Measurements from ENCODE around the gene ZNF681.
"Not testable (repeated sequence)": the region's sequence is repeated elsewhere in the genome, so short reads cannot be mapped to it uniquely, and the experiment has no call there.

ZNF681 gene

GRCh38 chr19:23787106-23787505, 28.4 kb upstream of the ZNF681 start:
- H3K4me3 ChIP-seq (ENCODE audit: low read depth, low read length), result no peak overlapping the region
- H3K36me3 ChIP-seq, result no peaks in the 10 kb centered on the region
- no peaks in the 10 kb centered on the region for H3K4me1 ChIP-seq
- H3K9me3 ChIP-seq, result no peaks in the 10 kb centered on the region
- no peaks in the 10 kb centered on the region for H3K27me3 ChIP-seq
- TF ChIP-seq CTCF (IDR thresholded peaks at IDR 0.05; ENCODE audit: low read depth, low read length), result no peak
- no peak for DNase-seq

GRCh38 chr19:23785982-23786381, 27.3 kb upstream of the ZNF681 start:
- no peaks in the 10 kb centered on the region for H3K27me3 ChIP-seq
- TF ChIP-seq CTCF (IDR thresholded peaks at IDR 0.05; ENCODE audit: low read depth, low read length), result no peak
- H3K9me3 ChIP-seq, result no peaks in the 10 kb centered on the region
- no peaks in the 10 kb centered on the region for H3K4me1 ChIP-seq
- H3K4me3 ChIP-seq (ENCODE audit: low read depth, low read length), result no peak overlapping the region
- no peak for DNase-seq
- H3K36me3 ChIP-seq, result no peaks in the 10 kb centered on the region

GRCh38 chr19:23784274-23784673, 25.6 kb upstream of the ZNF681 start:
- Histone ChIP-seq H3K9me3 (no peaks in the 10 kb centered on the region), H3K36me3 (no peaks in the 10 kb centered on the region), H3K27me3 (no peaks in the 10 kb centered on the region), H3K4me1 (no peaks in the 10 kb centered on the region), H3K4me3 (ENCODE audit: low read depth, low read length) (no peak overlapping the region)
- no peak for TF ChIP-seq CTCF (IDR thresholded peaks at IDR 0.05; ENCODE audit: low read depth, low read length)
- DNase-seq, result no peak

GRCh38 chr19:23783636-23784035, 24.9 kb upstream of the ZNF681 start:
- TF ChIP-seq CTCF (IDR thresholded peaks at IDR 0.05; ENCODE audit: low read depth, low read length), result no peak
- no peaks in the 10 kb centered on the region for H3K36me3 ChIP-seq
- no peaks in the 10 kb centered on the region for H3K4me1 ChIP-seq
- no peak overlapping the region for H3K4me3 ChIP-seq (ENCODE audit: low read depth, low read length)
- H3K27me3 ChIP-seq, result no peaks in the 10 kb centered on the region
- H3K9me3 ChIP-seq, result no peaks in the 10 kb centered on the region
- DNase-seq, result no peak

GRCh38 chr19:23779645-23780044, 21.0 kb upstream of the ZNF681 start:
- Histone ChIP-seq H3K4me1 (no peaks in the 10 kb centered on the region), H3K4me3 (ENCODE audit: low read depth, low read length) (no peak overlapping the region), H3K27me3 (no peaks in the 10 kb centered on the region), H3K36me3 (no peaks in the 10 kb centered on the region), H3K9me3 (no peaks in the 10 kb centered on the region)
- TF ChIP-seq CTCF (IDR thresholded peaks at IDR 0.05; ENCODE audit: low read depth, low read length), result no peak
- no peak for DNase-seq

GRCh38 chr19:23778566-23778965, 19.9 kb upstream of the ZNF681 start:
- Histone ChIP-seq H3K27me3 (no peaks in the 10 kb centered on the region), H3K4me3 (ENCODE audit: low read depth, low read length) (no peak overlapping the region), H3K36me3 (no peaks in the 10 kb centered on the region), H3K4me1 (no peaks in the 10 kb centered on the region), H3K9me3 (no peaks in the 10 kb centered on the region)
- TF ChIP-seq CTCF (IDR thresholded peaks at IDR 0.05; ENCODE audit: low read depth, low read length), result no peak
- DNase-seq, result no peak

- H3K27me3 ChIP-seq; H3K4me1 ChIP-seq; H3K9me3 ChIP-seq; H3K36me3 ChIP-seq; H3K4me3 ChIP-seq (ENCODE audit: low read depth, low read length); DNase-seq: not testable (repeated sequence)
These were observed 19.3 kb upstream of the ZNF681 start for GRCh38 chr19:23778036-23778435.
